ENCODE data around the gene NACC2.
"Not testable (repeated sequence)": the region's sequence is repeated elsewhere in the genome, so short reads cannot be mapped to it uniquely, and the experiment has no call there.

The NACC2 gene

DNA sequence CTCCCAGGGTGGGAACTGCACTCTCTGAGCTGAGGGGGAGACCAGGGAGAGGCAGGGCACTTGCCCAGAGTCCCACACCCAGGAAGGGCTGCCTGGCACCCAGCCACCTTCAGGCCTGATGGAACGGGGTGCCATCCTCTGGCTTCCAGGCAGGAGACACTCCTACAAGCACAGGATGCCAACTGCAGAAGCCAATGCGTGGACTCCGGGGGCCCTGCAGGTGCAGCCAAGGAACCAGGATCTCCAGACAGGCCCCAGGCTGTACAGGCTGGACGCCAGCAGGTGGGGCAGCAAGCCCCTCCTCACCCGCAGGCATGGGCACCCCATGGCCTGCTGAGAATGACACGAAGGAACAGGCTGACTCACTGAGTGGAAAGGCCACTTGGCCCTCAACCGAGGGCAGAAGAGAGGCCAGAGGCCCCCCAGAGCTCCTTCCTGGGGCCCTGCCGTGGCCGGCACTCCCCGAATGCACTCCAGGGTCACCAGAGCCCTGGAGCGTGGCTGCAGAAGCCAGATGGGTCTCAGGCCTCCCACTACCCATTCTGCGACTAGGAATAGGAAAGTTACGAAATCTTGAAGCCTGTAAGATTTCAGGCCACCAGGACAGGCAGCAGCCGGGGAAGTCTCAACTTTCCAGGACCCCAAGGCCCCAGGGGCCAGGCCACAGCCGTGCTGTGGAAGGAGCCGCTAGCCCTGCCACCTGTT, 15.7 kb downstream of the NACC2 start:
- no peak for DNase-seq

DNA sequence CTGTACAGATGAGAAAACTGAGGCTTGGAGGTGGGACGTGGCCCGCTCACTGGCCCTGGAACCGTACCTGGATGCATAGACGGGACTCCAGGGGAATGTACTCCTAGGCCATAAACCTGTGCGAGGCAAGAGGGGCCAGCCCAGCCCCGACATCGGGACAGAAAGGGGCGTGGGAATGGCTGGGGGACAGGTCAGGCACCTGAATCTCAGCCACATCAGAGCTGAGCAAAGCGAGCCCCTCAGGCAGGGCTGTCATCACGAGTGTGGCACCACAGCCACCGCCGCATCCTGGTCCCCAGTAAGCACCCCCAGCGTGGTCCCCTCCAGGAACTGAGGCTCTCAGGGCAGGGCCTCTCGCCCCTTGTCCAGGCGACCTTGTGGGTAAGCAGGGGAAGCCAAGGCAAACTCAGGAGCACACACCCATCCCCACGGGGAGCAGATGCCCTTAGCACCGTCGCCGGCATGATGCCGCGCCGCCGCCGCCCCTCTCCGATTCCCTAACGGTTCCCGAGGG, 16.5 kb downstream of the NACC2 start:
- no peak for DNase-seq

DNA sequence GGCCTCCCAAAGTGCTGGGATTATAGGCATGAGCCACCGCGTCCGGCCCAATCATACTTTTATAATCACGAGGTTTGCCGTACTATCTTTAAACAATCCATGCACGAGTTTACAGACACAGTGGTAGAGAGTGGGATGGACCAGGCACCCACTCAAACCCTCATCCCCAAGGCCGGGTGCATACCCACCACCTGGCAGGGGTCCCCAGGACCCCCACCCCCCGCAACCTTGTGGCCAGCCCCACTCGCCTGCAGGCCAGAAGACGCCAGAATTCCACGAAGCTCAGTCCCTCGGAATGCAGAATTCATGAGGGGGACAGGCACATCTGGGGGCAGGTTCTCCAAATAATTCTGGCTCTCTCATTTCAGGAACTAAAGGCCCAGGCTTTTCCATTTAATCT, 17.1 kb downstream of the NACC2 start:
- no peak for DNase-seq

DNA sequence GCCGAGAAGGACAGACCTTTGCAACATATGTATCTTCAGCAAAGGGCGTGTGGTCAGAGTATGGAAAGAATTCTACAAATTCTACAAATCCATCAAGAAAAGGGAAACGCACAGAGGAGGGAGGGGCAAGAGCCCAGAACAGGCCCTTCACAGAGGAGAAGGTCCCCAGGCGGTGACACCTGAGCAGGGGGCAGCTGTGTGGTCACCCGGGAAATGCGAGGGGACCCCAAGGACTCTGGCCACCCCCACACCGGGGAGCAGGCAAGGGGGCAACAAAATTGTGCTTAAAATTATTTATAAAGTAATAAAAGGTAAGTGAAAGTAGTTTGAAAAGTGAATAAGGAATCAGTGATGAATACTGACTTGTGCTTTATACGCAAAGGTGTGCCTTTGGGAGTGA, 17.6 kb downstream of the NACC2 start:
- no peak for DNase-seq

DNA sequence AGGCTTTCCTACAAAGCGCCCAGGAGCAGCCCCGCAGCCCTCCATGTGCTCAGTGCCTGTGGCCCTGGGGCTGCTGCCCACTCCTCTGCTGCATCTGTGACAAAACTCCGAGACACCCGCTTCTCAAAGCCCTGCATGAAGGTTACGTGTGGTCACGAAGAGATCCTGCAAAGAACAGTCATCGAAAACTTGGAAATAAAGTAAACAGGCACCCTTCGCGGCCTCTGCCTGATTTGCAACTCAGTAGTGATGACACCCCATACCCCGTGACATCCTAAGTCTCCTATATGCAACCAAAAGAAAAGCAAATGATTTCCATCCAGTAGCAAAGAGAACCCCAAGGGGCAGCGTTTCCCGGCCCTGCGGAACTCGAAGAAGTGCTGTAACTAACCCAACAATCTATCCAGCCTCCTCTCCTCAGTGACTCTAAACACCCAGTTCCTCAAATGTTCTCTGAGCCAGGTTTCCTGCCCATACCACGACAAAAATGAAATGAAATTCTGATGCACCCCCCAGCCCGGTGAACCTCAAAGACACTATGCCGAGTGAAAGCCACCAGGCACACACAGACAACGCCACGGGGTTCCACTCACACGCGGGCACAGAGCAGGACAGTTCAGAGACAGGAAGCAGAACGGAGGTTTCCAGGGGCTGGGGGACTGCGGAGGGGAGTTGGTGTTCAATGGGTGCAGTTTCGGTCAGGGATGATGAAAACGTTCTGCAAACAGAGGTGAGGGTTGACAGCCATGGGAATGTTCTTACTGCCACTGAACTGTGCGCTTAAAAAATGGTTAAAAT, 19.0 kb downstream of the NACC2 start:
- DNase-seq = no peak

DNA sequence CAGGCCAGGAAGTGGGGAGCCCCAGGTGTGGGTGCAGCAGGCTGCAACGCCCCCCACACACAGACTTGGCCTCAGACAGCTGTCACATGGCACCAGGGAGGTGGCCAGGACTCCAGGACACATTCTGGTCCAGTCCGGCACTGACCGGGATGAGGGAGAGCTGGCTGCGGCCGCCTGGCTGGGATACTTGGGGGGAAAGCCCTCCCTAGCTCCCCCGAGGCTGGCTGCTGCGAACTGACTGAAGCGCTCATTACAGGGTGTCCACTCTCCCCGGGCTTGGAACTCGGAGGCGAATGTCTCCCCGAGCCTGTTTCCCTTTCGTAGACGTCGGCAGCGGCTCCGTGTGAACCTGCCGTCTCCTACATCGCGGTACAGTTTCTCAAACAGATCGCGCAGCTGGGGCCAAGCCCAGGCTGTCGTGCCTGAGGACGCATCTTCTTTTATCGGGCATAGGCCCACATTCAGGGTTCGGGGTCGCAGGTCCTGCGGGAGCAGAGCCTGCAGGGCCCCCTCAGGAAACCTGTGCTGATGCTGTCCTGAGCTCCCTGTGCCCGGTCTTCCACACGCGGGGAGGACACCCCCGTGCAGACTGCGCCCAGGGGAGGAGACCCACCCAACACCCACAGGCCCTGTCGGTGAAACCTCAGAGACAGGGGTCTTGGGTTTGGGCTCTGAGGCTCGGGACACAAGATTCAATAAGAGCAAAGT, 19.8 kb downstream of the NACC2 start:
- DNase-seq = no peak

DNA sequence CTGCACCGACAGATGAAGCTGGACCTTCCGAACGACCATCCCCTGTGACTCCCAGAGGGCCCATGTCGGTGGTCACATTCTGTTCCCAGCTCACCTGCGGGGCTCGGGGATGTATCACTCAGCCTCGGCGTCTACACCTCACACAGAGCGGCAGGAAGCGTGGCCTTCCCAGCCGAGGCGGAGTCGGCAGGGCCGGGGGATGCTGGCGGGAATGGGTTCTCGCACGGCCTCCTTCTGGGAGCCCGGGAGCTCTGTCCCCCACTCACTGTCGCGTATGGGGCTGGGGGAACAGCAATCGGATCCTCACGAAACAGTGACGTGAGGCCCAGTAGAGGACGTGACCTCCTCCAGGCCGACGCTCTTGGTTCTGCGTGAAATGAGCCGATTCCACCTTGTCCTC, 20.4 kb downstream of the NACC2 start:
- DNase-seq = no peak

DNA sequence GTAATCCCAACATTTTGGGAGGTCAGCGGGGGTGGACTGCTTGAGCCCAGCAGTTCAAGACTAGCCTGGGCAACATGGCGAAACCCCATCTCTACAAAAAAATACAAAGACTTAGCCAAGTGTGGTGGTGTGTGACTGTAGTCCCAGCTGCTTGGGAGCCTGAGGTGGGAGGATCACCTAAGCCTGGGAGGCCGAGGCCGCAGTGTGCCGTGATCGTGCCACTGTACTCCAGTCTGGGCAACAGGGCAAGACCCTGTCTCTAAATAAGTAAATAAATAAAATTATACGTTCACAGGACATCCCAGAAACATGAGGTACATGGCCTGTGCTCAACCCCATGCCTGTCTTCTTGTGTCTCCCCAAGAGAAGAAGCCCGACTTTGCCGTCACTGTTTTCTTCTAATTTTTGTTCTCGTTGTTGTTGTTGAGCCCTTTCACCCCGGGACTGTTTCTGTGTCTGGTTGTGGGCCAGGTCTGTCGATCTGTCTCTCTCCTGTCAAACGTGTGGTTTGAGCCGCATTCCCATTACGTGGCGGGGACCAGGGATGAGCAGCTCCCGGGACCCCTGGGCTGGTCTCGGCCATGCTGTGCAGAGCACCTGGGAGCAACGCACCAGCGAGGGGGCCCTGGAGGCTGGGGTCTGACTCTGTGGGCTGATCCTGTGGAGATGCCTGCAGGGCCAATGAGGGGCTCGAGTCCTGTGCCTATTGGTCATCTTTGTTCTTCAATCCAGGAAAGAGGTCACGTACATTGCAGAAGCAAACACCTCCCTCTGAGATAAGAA, 32.2 kb downstream of the NACC2 start:
- no peak for DNase-seq

DNA sequence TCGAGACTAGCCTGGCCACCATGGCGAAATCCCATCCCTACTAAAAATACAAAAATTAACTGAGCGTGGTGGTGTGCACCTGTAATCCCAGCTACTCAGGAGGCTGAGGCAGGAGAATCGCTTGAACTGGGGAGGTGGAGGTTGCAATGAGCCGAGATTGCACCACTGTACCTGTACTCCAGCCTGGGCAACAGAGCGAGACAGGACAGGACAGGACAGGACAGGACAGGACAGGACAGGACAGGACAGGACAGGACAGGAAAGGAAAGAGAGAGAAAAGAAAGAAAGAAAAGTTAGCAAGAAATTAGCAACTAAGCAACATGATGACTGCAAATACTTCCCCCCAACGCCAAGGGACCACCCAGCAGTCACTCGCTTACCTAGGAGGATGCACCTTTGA, 33.2 kb downstream of the NACC2 start:
- DNase-seq = not testable (repeated sequence)

DNA sequence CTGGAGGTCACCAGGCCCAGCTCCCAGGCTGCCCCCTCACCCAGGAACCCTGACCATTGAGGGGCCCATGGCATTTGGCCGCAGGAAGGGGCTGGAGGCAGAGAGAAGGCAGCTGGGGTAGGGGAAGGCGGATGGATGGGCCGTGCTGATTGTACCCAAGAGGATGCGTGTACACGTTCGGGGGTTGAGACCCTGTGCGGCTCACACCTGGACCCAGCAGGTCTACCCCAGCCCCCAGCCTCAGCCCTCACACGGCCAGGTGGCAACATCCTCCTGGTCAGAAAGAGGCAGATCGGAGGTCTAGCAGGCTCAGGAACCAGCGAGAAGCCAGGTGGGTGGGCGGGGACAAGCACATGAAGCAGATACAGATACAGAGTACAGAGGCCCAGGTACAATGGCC, 33.7 kb downstream of the NACC2 start:
- DNase-seq = no peak

DNA sequence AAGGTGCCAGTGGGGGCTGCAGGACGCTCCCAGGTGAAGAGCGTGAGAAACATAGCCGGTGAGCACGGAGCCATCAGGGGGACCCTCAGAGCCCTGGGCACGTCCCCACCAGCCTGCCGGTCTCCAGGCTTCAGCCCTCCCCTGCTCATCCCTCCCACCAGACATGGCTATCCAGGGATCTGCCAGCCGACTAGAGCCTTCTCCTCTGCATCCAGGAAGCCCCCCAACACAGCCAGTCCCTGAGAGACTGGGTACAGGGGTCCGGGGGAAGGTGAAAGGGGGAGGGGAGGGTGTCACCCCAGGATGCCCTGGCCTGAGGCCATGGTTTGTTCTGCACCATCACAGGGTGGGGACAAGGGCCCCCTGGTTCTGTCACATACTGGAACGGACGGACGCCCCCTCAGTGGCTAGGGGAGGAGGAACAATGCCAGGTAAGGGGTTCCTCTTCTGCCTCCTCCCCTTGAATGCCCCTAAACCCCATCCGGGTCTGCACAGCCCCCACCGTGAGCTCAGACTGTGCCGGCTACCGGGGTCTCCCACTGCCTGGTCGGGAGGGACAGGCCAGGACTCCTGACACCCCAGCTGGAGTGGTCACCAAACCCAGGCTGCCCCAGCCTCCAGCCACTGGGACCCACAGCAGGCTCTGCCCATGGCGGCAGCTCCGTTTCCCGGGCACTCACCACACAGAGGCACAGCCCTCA, 34.3 kb downstream of the NACC2 start:
- no peak for DNase-seq

DNA sequence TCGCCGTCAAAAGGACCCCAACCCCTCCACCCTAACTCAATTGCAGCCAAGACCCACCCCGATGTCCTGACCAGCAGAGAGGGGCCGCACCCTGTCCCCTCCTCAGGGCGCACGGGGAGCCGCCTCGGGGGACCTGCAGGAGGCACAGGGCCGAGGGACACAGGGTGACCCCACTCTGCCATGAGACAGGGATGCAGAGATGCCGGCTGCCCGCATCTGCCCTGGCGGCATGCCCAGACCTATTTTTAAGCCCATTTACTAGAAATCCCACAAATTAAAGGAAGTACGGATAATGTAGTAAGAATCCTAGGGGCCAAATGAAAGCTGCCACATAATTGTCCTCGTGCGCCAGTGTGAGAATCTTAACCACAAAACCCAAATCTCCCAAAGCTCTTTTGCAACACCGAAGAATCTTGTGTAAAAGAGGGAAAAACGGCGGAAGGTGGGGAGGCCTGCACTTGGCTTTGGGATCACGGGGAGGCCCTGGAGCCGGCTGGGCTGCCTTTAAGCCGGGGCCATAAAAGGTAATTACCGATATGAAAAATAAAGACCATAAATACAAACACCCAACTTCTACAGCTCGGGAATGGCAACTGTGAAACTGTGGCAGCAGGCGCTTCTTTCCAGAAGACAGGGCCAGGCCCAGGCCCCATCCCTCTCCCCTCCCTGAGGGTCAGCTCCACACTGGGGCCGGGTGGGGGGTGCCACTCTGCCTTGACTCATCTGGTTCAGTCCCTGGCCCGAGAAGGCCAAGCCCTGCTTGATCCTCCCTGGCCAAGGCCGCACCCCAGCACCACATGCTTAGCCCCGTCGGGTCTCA, 35.0 kb downstream of the NACC2 start:
- DNase-seq = no peak

DNA sequence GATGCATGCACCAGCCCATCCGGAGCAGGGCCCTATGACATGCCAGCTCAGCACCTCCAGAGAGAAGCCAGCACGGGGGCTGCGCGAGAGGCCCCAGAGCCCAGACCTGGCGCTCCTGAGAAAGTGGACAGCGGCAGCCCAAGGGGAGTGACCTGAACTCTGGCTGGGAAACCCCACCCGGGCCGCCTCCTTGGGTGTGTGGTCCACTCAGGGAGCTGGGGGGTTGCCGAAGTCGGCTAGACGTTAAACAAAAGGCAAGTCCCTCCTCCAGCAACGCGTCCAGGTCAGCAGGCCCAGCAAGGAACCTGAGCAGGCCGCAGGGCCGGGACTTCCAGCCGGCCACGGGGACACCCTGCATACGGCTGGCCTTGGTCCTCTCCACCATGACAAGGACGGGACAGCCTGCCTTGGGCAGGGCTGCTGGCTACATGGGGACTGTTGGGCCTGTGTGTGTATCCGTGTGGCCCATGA, 35.7 kb downstream of the NACC2 start:
- no peak for DNase-seq

DNA sequence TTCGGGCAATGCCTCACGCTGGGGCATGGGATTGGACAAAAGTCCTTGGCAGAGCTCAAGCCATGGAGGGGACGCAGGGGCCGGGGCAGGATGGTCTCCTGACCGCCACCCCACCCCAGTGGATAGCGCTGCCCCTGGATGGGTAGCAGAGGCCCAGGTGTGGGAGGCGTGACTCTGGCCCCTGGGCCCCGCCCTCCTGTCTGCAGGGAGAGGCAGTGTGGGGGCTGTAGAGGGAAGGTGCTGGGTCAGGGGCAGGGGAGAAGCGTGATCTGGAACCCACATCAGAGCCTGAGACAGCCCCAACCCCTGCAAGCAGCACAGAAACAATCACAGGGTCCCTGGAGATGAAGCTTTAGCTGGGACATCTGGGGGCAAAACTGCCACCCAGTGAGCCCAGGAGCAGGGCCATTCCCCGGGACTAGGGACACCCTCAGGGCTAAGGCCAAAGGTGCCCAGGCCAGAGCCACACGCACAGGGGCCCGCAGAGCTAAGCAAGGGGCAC, 36.2 kb downstream of the NACC2 start:
- no peak for DNase-seq

DNA sequence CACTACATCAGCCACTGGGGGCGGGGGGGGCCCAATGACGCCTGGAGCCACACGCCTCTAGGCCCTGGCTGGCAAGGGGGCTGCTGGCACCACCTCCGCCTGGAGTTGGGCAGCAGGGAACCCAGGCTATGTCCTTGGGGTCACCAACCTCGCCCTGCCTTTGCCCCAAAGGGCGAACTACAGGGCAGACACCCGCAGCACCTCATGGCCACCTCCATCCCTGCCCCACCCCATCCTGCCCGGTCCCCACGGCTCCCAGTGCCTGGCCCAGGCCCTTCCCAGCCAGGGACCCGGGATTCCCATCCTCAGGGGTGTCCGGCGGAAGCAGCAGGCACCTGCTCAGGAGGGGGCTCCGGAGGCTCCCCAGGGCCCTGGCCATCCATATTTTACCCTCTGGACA, 37.0 kb downstream of the NACC2 start:
- no peak for DNase-seq

DNA sequence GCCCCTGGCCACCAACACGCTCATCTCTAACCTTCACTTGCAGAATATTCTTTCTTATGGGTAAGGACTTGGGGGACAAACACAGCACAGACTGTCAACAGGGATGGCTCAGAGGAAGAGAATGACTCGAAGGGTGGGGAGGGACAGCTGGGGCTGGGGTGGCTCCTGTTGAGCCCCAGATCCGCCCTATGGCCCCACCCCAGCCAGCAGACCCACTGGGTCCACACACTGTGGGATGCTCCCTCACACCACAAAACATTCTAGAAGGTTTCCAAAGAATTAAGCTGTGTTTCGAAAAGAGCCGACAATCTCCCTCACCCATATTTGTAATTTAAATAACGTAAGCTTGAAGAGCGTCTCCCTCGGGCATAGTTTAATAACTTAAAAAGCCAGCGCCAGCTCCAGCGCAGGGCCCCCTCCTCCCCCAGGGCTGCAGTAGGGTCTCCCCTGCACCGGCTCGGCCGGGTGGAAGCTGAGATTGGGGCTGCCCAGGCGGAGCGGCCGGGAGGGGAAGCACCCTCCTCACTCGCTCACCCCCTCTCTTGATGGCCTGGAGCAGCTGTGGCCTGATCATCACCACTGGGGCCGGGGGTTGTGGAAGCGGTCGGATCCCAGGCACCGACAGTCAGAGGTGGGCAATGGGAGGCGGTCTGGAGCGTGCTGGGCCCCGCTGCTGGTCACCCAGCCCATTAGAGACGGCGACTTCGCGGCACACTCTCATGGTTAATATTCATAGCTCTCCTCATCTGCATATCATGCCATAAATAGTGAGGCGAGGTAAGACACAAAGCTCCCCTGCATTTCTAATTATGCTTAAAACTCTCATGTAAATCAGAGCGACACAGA, 37.6 kb downstream of the NACC2 start:
- DNase-seq = no peak

DNA sequence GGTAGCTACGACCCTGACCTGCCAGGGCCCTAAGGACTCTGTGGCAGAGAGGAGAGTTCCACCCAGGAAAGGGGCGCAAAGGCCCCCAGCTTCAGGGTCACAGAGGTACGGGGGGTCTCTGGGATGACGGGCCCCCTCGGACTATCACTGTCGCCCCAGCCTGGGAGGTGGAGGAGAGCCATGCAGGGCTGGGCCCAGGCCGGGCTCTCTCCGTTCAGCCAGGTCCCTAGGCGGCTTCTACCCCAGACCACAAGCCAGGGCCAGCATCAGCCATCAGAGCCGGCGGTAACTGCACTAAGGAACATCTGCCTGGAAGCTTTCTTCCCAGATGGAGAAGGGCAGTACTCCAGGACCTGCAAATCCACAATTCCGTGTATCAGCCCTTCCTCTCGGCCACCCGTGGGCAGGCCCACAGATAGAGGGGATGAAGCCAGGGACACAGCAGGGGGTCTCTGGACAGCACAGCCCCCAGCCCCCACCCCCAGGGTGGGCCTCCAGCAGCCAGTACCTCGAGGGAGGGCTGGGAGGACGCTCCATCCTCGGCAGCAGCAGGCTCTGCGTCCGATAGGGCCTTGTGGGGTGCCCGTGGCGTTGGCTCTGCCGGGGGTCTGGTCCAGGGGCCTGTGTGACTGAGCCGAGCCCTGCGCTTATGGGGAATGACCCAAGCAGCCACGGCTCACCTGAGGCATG, 38.4 kb downstream of the NACC2 start:
- DNase-seq = no peak

DNA sequence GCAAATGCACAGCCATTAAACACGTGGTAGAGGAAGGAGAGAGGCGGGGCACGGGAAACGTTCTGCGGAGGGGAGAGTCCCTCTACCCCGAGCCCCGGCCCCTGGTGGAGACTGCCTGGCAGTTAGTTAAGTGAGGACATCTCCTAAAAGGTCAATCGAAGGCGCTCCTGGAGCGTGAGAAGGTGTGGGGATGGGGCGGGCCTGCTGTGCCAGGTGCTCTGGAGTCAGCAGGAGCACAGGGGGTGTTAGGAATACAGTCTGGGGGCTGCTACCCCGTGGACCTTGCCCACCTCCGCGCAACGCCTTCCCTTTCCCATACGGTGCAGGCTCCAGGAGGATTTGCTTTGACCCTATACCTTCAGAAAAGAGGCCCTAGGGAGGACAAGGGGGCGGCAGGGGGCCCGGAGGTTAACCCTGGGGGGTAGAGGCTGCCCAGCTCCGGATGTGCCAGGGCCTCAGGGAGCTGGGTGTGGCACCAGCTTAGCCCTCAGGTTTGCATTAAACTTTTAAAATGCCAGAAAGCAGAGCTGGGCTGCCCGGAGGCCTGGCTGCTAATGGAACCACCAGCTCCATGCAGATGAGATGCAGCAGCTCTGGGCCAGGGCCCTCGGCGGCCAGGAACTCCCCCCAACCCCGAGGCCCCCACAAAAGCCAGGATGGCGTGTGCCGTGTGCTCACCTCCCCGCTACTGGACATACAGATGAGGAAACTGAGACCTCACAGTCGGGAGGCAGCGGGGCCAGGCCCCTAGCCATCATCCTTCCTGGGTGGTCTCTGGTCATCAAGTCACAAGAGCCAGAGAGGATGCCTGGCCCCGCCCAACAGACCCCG, 39.2 kb downstream of the NACC2 start:
- DNase-seq = no peak
